Activated CD4-positive, alpha-beta T cell treated with anti-CD3 and anti-CD28 coated beads for 48 hours (primary cell): ENCODE results near the gene EHD3.
"Not testable (repeated sequence)": the region's sequence is repeated elsewhere in the genome, so short reads cannot be mapped to it uniquely, and the experiment has no call there.

Source experiments
- DNase-seq: peaks from one replicate; pipeline ENCODE4 v3.0.0-alpha.2; 2020

EHD3 gene

DNA sequence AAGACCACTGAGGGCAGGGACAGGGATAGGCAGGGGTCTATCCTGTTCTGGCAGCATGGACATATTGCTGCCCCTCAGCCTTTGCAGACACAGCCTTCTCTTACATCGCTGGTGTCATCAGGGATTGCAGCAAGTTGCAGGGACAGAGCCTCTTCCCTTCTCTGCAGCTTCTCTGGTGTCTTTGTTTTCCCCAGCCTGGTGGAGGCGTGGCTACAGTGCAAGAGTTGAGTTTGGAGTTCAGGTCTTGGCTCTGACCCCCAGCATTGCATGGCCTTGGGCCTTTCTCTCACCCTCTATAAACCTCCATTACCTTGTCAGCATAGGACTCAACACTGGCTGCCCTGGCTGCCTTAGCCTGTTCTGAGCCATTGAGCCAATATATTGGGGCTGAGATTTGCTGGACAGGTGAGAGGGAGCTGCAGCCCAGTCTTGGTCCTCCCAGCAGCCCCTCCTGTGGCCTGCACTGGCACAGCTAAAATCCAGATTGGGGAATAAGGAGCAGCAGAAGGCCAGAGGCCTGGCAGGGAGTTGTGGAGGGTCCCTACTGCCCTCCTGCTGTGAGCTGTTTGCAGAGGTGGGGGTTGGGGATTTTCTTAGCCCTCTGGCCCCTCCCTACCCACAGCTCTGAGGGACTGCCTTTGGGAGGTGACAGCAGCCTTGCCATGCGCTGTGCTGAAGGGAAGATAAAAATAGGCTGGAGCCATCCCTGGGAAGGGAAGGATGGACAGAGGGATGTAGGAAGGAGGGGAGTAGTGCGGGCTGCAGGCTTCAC lies 22.8 kb downstream of the EHD3 start:
- DNase-seq = no peak

- no peak for DNase-seq
These were observed 24.4 kb downstream of the EHD3 start for GRCh38 chr2:31258351-31258750.

GRCh38 chr2:31259075-31259474 lies 25.1 kb downstream of the EHD3 start:
- DNase-seq = no peak

DNA sequence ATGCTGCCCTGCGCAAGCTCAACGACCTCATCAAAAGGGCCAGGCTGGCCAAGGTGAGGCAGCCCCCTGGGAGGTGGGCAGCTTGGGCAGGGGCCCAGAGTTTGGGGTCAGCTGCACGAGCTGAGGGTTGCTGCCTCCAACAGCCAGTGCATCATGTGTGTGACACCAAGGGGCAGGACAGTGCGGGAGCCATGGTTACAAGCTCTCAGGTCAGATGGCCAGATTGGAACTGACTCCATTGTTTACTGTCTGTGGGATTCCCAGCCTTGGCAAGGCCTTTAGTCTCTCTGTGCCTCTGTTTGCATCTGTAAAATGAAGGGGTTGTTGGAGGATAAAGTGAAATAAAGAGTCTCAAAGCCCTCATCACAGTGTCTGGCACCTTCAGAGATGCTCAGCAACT lies 26.9 kb downstream of the EHD3 start:
- no peak for DNase-seq

DNA sequence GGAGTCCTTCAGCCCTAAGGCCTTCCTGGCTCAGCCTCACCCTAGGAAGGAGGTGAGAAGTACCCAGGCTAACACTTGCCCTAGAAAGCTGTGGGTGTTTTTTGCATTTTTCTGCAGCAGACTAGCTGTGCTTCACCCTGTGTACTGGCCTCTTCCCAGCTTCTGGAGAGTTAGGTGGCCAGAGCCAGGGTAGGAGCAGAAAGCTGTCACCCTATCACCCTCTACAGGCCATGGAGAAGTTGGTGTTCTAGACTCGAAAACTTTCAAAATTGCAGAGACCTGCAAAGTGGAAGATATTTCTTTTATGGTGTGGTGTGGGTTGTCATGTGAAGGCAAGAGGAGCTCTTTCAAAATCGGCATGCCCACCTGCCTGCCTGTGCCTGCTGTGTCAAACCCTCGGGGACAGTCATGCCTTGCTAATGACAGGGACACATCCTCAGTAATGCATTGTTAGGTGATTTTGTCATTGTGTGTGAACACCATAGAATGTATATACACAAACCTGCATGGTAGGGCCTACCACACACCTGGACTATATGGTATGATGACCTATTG lies 29.8 kb downstream of the EHD3 start:
- no peak for DNase-seq

DNA sequence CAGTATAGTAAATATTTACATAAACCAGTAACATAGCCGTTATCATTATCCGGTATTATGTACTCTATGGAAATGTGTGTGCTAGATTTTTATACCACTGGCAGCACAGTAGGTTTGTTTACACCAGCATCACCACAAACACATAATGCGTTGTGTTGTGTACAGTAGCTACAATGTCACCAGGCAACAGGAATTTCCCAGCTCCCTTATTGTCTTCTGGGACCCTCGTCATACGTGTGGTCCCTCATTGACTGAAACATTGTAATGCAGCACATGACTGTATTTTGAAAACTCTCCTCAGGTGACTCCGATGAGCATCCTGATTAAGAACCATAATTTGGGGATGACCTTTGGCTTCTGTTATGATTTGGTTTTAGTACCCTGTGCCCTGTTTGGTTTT lies 31.3 kb downstream of the EHD3 start:
- DNase-seq = no peak

DNA sequence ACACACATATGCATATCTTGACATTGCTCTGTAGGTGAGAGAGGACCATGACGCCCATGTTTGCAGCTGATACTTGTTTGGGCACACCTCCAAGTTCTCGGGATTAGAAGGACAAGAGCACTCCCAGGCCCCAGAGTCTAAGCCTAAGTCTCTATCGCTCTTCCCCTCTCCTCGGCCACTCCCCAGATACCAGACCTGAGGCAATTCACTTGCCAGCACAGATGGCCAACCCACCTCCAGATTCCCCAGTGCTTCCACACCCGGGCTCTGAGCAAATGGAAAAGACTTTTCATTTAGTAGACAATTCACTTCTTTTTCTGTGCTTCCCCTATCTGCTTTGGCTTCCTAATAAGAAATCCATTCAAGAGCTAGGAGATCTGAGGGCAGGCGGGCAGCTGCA lies 32.9 kb downstream of the EHD3 start:
- no peak for DNase-seq

DNA sequence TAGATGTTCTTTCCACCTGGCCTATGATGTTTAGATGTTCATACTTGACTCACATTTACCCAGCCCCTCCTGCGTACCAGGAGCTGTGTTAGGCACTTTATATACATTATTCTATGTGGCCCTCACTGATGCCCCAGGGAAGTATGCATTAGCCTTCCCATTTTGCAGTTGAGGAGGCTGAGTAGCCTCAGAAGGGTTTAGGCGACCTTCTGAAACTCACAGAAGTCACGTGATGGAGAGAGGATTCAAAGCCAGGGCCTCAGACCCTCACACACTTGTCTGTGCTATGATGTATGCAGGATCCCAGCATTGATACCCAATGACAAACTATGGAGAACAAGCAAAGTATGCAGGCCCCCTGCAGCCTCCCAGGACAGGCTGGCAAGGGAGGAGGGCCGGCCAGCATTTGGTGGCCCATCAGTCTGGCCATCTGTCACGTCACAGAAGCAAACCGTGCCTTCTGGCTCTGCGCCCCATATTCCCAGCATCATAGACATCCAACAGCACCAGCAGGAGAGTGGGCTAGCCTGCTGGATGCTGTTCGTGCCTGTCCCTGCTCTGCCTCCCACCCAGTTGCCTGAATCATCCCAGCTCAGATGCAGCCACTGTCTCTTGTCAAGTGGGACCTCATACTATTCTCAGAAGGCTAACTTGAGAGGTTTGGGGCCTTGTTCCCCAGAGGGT lies 33.6 kb downstream of the EHD3 start:
- DNase-seq = no peak

DNA sequence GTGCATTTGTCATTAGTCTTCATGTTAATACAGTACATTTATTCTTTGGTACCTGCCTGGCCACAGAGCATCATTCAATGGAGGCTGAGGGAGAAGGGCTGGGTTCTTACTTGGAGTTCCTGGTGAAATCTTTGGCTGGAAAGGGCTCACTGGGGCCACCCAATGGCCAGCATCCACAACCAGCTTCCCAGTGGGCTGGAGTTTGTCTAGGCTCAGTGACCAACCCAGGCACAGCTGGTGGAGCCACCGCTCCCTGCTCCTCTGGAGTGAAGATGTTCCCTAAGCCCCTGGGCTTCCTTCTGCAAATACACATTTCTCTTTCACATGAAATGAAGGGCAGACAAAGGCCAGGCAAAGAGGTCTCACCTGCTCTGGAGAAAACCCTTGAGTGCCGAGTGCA lies 34.4 kb downstream of the EHD3 start:
- DNase-seq = no peak

DNA sequence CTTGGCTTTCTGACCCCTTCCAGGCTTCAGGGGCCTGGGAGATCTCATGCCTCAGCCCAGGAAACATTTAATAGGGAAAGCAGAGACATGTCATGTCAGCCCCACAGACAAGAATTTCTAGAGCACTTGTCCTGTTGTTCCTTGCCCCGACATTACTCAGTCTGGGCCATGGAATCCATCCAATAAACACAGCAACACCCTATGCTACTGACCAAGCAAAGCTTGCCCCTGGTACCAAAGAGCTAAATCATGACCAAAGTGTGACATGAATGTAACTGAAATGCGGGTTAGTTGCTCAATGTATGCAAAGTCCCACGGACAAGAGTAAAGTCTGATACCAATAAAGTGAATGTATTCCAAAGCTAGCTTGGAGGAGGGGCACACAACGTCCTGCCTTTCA lies 35.1 kb downstream of the EHD3 start:
- DNase-seq = no peak

- no peak for DNase-seq
These were observed 36.2 kb downstream of the EHD3 start for GRCh38 chr2:31270131-31270530.

- DNase-seq = no peak
These were observed 36.9 kb downstream of the EHD3 start for GRCh38 chr2:31270822-31271231.

DNA sequence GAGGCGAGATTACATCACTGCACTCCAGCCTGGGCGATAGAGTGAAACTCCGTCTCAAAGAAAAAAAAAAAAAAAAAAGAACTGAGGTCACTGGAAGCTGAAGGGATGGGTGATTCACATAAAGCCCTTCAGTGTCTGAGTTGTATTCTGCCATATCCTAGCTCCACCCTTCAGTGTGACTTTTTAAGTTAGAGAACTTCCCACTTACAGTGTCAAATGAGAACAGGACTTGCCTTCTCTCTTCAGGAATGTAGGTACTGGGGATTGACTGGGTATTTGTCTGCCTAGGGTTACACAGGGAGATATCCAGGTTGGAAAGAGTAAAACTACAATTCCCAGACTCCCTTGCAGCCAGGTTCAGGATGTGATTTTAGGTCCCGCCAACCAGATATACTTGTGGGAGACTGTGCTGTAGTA lies 37.9 kb downstream of the EHD3 start:
- no peak for DNase-seq

DNA sequence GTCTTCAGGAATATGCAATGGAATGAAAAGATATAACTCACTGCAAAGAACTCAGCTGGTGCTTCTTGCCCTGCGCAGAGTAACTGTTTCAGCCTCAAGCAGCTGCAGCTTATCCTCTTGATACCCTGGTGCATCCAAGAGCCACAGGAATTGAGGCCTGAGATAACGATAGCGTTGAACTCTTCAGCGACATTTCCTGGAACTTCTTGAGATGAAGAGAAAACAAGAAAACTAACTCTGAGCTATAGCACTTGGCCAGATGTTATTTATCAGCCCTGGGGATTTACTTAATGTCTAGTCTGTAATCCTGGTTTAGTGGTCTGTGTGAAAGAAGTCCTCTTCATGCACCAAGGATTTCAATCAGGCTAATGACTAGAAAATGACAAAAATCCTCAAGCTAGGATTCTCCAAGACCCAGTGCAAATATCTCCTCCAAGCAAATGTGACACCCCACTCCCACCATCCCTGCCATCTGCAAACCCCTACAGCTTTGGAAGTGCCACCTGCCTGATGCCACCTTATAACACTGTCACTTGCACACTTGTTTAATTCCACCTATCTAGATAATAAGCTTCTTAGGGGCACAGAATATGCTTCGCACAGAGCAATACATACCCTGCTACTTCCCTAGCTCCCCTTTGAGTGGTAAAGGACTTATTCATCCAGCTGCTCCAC lies 40.6 kb downstream of the EHD3 start:
- no peak for DNase-seq

GRCh38 chr2:31275976-31276375 lies 42.0 kb downstream of the EHD3 start:
- DNase-seq = no peak

DNA sequence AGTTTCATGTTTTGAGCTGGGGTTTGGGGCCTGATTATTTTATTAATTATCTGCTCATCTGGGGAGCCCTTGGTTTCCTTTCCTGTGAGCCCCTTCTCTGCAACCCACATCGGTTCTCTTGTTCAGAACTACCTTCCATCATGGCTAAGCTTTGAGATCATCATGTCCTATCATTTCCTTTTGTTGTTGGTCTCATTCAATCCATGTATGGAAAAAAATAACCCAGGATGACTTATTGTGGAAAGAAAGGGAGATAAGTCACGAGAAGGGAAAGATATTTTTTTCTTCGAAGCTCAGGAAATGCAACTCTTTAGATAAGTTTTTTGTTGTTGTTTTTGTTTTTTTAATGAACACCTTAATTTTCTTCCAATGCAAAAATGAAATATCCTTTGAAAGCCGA lies 43.7 kb downstream of the EHD3 start:
- DNase-seq = no peak

- no peak for DNase-seq
These were observed 48.7 kb downstream of the EHD3 start for GRCh38 chr2:31282634-31283033.

- DNase-seq = not testable (repeated sequence)
These were observed 49.4 kb downstream of the EHD3 start for GRCh38 chr2:31283193-31283919.

DNA sequence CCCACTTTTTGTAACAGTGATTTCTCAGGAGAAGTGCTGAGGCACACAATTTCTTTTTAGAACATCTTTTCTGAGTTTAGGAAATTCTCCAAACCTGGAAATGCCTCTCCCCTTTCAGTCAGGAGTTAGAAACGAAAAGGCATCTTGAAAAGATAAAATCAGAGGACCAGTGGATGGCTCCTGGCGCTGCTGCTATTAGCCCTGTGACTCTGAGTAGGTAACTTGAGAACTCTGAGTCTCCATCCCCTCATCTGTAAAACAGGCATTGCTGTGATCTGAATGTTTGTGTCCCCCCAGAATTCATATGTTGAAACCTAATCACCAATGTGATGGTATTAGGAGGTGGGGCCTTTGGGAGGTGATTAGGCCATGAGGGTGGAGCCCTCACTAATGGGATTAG lies 50.2 kb downstream of the EHD3 start:
- DNase-seq = no peak

DNA sequence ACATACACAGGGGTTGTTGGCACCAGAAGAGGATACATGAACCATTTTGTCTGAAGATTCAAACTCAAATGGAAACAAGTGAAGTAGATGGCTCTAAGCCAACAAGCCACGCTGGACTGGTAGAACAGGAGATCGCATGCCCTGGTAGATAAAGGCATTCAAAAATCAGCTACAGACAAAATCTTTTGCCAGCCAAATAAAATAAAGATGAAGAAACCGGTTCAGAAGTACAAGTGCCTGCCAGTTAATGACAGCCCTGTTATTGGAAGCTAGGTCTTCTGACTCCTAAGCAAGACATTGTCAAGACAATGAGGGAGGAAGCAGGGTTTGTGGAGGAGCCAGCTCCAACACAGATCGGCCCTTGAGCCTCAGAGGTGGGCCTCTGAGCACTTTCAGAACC lies 52.3 kb downstream of the EHD3 start:
- no peak for DNase-seq

GRCh38 chr2:31286961-31287550 lies 53.1 kb downstream of the EHD3 start:
- DNase-seq = no peak

DNA sequence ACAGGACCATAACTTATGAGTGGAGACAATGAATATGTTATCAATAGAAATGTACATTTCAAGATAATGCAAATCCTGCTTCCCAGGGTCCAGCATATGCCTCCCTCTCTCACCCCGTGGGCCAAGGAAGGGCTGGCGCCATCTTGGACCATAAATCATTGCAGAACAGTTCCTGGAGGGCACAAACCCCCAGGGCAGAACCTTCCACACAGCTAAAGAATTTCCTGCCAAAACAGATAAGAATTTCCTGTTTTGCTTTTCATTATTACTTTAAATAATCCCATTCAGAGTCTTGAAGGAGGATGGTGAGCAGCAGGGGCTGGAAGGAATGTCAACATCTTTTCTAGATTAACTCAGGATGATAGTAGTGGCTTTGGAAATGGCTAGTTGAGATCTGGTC lies 53.7 kb downstream of the EHD3 start:
- DNase-seq = no peak

- DNase-seq = no peak
These were observed 60.2 kb downstream of the EHD3 start for GRCh38 chr2:31294196-31294595.
